Endothelial cell of umbilical vein (primary cell): ENCODE data around the gene ALDOA. TPM values are rescaled to one million over a fixed set of nuclear protein-coding genes. Genes with fewer than 3 reads are reported as not detected.

Experiments
- BruUV-seq: library from RNA; stranded (reverse); fragments of 400-500 nt; replicated peaks from 2 replicates; lab custom pipeline; 2021; lab: Mats Ljungman, UMichigan
- CTCF ChIA-PET: fragments of 300-600, 350-600 bp; sonication (Branson Sonifier 250); formaldehyde crosslinking; loops from one replicate; lab custom pipeline; 2021; ENCODE audit warnings: antibody characterized with exemption, inconsistent platforms; lab: Charles Lee
- POLR2A ChIA-PET: fragments of 300-600, 350-600 bp; sonication (Branson Sonifier 250); formaldehyde crosslinking; loops from one replicate; lab custom pipeline; 2021; ENCODE audit warnings: antibody characterized with exemption, inconsistent platforms; lab: Charles Lee
- DNase-seq: peaks from one replicate; pipeline ENCODE4 v3.0.0-alpha.2; 2011; ENCODE audit warnings: low read depth, low spot score
- FAIRE-seq: peaks from 2 replicates; lab custom pipeline; 2011; peaks lifted over from hg19 to GRCh38; lab: Jason Lieb, UNC
- H2AFZ ChIP-seq: 2 replicates; pipeline ENCODE4 v1.6.0; 2012; ENCODE audit warnings: low read depth, low read length, control low read depth, inconsistent platforms
- H3K27ac ChIP-seq: 2 replicates; pipeline ENCODE4 v1.5.1; 2011; ENCODE audit warnings: low read depth, mild to moderate bottlenecking, control low read depth, low read length, moderate library complexity; ENCODE audit not compliant: insufficient read depth
- H3K27me3 ChIP-seq, 2 experiments: 2 replicates each; pipeline versions ENCODE4 v1.6.0 to v1.6.1; 2011; ENCODE audit warnings: low read length in 2 of 2, mixed read lengths in 1 of 2; ENCODE audit not compliant: control insufficient read depth in 2 of 2, insufficient read depth in 2 of 2
- H3K36me3 ChIP-seq, 2 experiments: 2 replicates in 1 of 2; 3 replicates in 1 of 2; pipeline ENCODE4 v1.5.1; 2011; ENCODE audit warnings: low read length in 2 of 2, mild to moderate bottlenecking in 1 of 2, moderate library complexity in 1 of 2; ENCODE audit not compliant: control insufficient read depth in 2 of 2, insufficient read depth in 2 of 2; ENCODE audit errors: extremely low read depth in 1 of 2
- H3K4me1 ChIP-seq: 3 replicates; pipeline ENCODE4 v1.5.1; 2011; ENCODE audit warnings: mild to moderate bottlenecking, low read length; ENCODE audit not compliant: control insufficient read depth, insufficient read depth; ENCODE audit errors: extremely low read depth
- H3K4me2 ChIP-seq: 2 replicates; pipeline ENCODE4 v1.6.1; 2011; ENCODE audit warnings: low read length, control low read depth, mixed read lengths; ENCODE audit not compliant: insufficient read depth
- H3K4me3 ChIP-seq, 3 experiments: fragments of 200-600 bp in 1 of 3; sonication (generic), shearing (Covaris generic) in 1 of 3; replicated peaks in 1 of 3; 2 replicates each; pipeline ENCODE4 v1.5.1; 2011 to 2016; ENCODE audit warnings: control low read depth in 3 of 3, low read length in 3 of 3, mild to moderate bottlenecking in 2 of 3, inconsistent platforms in 1 of 3, low read depth in 1 of 3, moderate library complexity in 1 of 3; ENCODE audit not compliant: insufficient read depth in 1 of 3
- H3K79me2 ChIP-seq: 2 replicates; pipeline ENCODE4 v1.6.0; 2012; ENCODE audit warnings: low read length, inconsistent platforms; ENCODE audit not compliant: control insufficient read depth, insufficient read depth
- H3K9ac ChIP-seq: replicated peaks from 2 replicates; pipeline ENCODE3; 2011; ENCODE audit warnings: low read length, control low read depth; ENCODE audit not compliant: insufficient read depth; ENCODE audit errors: extremely low read depth
- H3K9me1 ChIP-seq: replicated peaks from 3 replicates; pipeline ENCODE4 v1.6.0; 2011; ENCODE audit warnings: mild to moderate bottlenecking, low read length; ENCODE audit not compliant: control insufficient read depth, insufficient read depth; ENCODE audit errors: extremely low read depth
- H3K9me3 ChIP-seq: replicated peaks from 2 replicates; pipeline ENCODE4 v1.5.1; 2012; ENCODE audit warnings: low read length, inconsistent platforms; ENCODE audit not compliant: control insufficient read depth, insufficient read depth
- H4K20me1 ChIP-seq: replicated peaks from 2 replicates; pipeline ENCODE3; 2011; ENCODE audit warnings: mild to moderate bottlenecking, low read length; ENCODE audit not compliant: control insufficient read depth, insufficient read depth; ENCODE audit errors: extremely low read depth
- CTCF ChIP-seq, 2 donors: IDR thresholded peaks; 1 replicate in 1 of 2; 2 replicates in 1 of 2; pipeline ENCODE4 v1.5.1; 2011; ENCODE audit warnings: low read length in 2 of 2, mild to moderate bottlenecking in 2 of 2, moderate library complexity in 2 of 2, control low read depth in 1 of 2, inconsistent platforms in 1 of 2, low read depth in 1 of 2; ENCODE audit not compliant: insufficient read depth in 1 of 2; ENCODE audit errors: extremely low read depth in 1 of 2
- EZH2 ChIP-seq: IDR thresholded peaks from 2 replicates; pipeline ENCODE4 v1.6.1; 2012; ENCODE audit warnings: borderline replicate concordance, low read depth, mild to moderate bottlenecking, moderate library complexity, low read length, inconsistent platforms; ENCODE audit not compliant: severe bottlenecking
- FOS ChIP-seq: IDR thresholded peaks from 2 replicates; pipeline ENCODE4 v1.6.1; 2011; ENCODE audit warnings: mild to moderate bottlenecking, low read length, moderate library complexity, borderline replicate concordance; ENCODE audit not compliant: insufficient read depth
- GATA2 ChIP-seq: IDR thresholded peaks from 2 replicates; pipeline ENCODE4 v1.7.0; 2011; ENCODE audit warnings: low read depth, mild to moderate bottlenecking, moderate library complexity, mixed read lengths, low read length; ENCODE audit not compliant: insufficient read length, insufficient read depth
- JUN ChIP-seq: IDR thresholded peaks from 2 replicates; pipeline ENCODE4 v1.6.1; 2011; ENCODE audit warnings: borderline replicate concordance, low read depth; ENCODE audit not compliant: insufficient read length, insufficient read depth
- MAX ChIP-seq: IDR thresholded peaks from 2 replicates; pipeline ENCODE4 v1.6.1; 2011; ENCODE audit not compliant: insufficient read depth, insufficient read length
- MYC ChIP-seq: IDR thresholded peaks from one replicate; pipeline ENCODE4 v1.6.1; 2011; ENCODE audit warnings: mild to moderate bottlenecking, low read depth, low read length
- POLR2A ChIP-seq: IDR thresholded peaks from 2 replicates; pipeline ENCODE4 v1.6.1; 2012; ENCODE audit warnings: low read depth, mild to moderate bottlenecking, control low read depth, low read length
- POLR2AphosphoS5 ChIP-seq: IDR thresholded peaks from 2 replicates; pipeline ENCODE4 v1.6.1; 2012; ENCODE audit warnings: low read depth, mild to moderate bottlenecking, control low read depth, low read length, moderate library complexity; ENCODE audit not compliant: insufficient read depth
- dilution Hi-C: fragments of 300-500 bp; cut with MboI; formaldehyde crosslinking; loops from one replicate; pipeline ENCODE4 v1.15.0; 2019; ENCODE audit warnings: low sequenced_read_pairs; ENCODE audit not compliant: extremely low pct_ligation_motif_present
- intact Hi-C: fragments of 100-400 bp; cut with micrococcal nuclease; formaldehyde crosslinking; loops from one replicate; pipeline ENCODE4 v1.10.0; 2022
- polyA plus RNA-seq, 4 experiments: library from polyadenylated mRNA; depleted of rRNA in 3 of 4; stranded (reverse) in 3 of 4; unstranded in 1 of 4; fragments of >200 nt; gene quantifications; 2 replicates each; pipeline versions ENCODE4 v1.2.1 to v1.2.3, GENCODE V29; 2011 to 2012; ENCODE audit warnings: missing spikeins in 1 of 4
- total RNA-seq: library from RNA; stranded (reverse); gene quantifications from 2 replicates; pipeline ENCODE4 v1.2.3, GENCODE V29; 2021

ALDOA gene
- total and polyA plus RNA-seq, 2 donors (not counting 3 experiments of a cell fraction or from before 2014, with no cell fraction given): 871 to 1,114 TPM

DNA sequence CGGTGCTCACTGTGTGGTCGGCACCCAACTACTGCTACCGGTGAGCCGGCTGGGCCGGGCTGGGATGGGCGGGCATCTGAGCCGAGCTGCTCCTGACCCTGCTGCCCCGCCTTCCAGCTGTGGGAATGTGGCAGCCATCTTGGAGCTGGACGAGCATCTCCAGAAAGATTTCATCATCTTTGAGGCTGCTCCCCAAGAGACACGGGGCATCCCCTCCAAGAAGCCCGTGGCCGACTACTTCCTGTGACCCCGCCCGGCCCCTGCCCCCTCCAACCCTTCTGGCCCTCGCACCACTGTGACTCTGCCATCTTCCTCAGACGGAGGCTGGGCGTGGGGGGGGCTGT is 19.2 kb downstream of the ALDOA start:
- no peak for FAIRE-seq
- no peak overlapping the region for H3K9ac ChIP-seq
- no peaks in the 10 kb centered on the region for H3K27me3 ChIP-seq
- H3K4me3 ChIP-seq: no peak overlapping the region
- H3K4me2 ChIP-seq: no peak overlapping the region
- intact Hi-C loops (no loop called here), dilution Hi-C loops (no loop called here)
- ChIA-PET CTCF (no interaction called here), POLR2A (no interaction called here)
- H3K9me1 ChIP-seq: no peaks in the 10 kb centered on the region
- no peak for DNase-seq
- no peaks in the 10 kb centered on the region for H3K4me1 ChIP-seq
- BruUV-seq: TSS peak; percentile 26
- no peak overlapping the region for H3K27ac ChIP-seq
- H2AFZ ChIP-seq: no peak overlapping the region
- no peaks in the 10 kb centered on the region for H4K20me1 ChIP-seq
- TF ChIP-seq JUN: no peak
- no peak for TF ChIP-seq EZH2
- TF ChIP-seq FOS: no peak
- TF ChIP-seq GATA2: no peak
- TF ChIP-seq MAX: no peak
- no peak for TF ChIP-seq CTCF (IDR thresholded peaks at IDR 0.05; ENCODE audit: extremely low read depth in 1 of 2, insufficient read depth in 1 of 2, low read depth in 1 of 2, low read length in 2 of 2)
- TF ChIP-seq POLR2AphosphoS5: no peak
- no peak for TF ChIP-seq POLR2A
- no peak for TF ChIP-seq MYC
- H3K9me3 ChIP-seq: no peaks in the 10 kb centered on the region
- peaks cover 13 to 37% of the 10 kb centered on the region in 2 experiments for H3K36me3 ChIP-seq
- H3K79me2 ChIP-seq: peaks cover 10% of the 10 kb centered on the region
